Neutrophil (primary cell): ENCODE measurements around the gene FNBP1.
"Not testable (repeated sequence)": the region's sequence is repeated elsewhere in the genome, so short reads cannot be mapped to it uniquely, and the experiment has no call there.

Experiments
- H3K27ac ChIP-seq: fragments of 200-600 bp; sonication (generic); 2 replicates; pipeline ENCODE4 v1.5.1; 2016; ENCODE audit warnings: mild to moderate bottlenecking, moderate library complexity
- H3K27me3 ChIP-seq: fragments of 200-600 bp; sonication (generic); 2 replicates; pipeline ENCODE4 v1.6.0; 2016; ENCODE audit warnings: mild to moderate bottlenecking
- H3K36me3 ChIP-seq: fragments of 200-600 bp; sonication (generic); 2 replicates; pipeline ENCODE4 v1.5.1; 2017
- H3K4me1 ChIP-seq, 2 experiments: fragments of 200-600 bp in 1 of 2; sonication (generic) in 1 of 2; 1 replicate in 1 of 2; 2 replicates in 1 of 2; pipeline versions ENCODE4 v1.5.1 to v1.6.1; 2013 to 2016; ENCODE audit warnings: low read depth in 1 of 2, low read length in 1 of 2, mild to moderate bottlenecking in 1 of 2, moderate library complexity in 1 of 2; ENCODE audit not compliant: control insufficient read depth in 1 of 2, insufficient read depth in 1 of 2
- H3K4me3 ChIP-seq, 2 experiments: fragments of 200-600 bp in 1 of 2; sonication (generic) in 1 of 2; 1 replicate in 1 of 2; 2 replicates in 1 of 2; pipeline ENCODE4 v1.5.1; 2013 to 2016; ENCODE audit warnings: low read depth in 1 of 2, low read length in 1 of 2, mild to moderate bottlenecking in 1 of 2, moderate library complexity in 1 of 2
- H3K9me3 ChIP-seq: fragments of 200-600 bp; sonication (generic); 2 replicates; pipeline ENCODE4 v1.5.1; 2016
- CTCF ChIP-seq: fragments of 200-600 bp; sonication (generic); IDR thresholded peaks from 2 replicates; pipeline ENCODE4 v1.5.1; 2016; ENCODE audit warnings: antibody characterized with exemption

Gene FNBP1

GRCh38 chr9:130024597-130024994 is 18.4 kb downstream of the FNBP1 start:
- Histone ChIP-seq H3K4me3 (no peak overlapping the region), H3K36me3 (no peaks in the 10 kb centered on the region), H3K9me3 (no peaks in the 10 kb centered on the region), H3K27me3 (no peaks in the 10 kb centered on the region), H3K27ac (peak overlapping the region; percentile 58), H3K4me1 (peaks cover 63 to 69% of the 10 kb centered on the region in 2 experiments)
- no peak for TF ChIP-seq CTCF

- no peaks in the 10 kb centered on the region for H3K36me3 ChIP-seq
- no peak for TF ChIP-seq CTCF
- no peak overlapping the region for H3K4me3 ChIP-seq
- peaks cover 58 to 64% of the 10 kb centered on the region in 2 experiments for H3K4me1 ChIP-seq
- H3K27ac ChIP-seq: peak overlapping the region; percentile 58
- H3K27me3 ChIP-seq: no peaks in the 10 kb centered on the region
- no peaks in the 10 kb centered on the region for H3K9me3 ChIP-seq
These were observed 18.9 kb downstream of the FNBP1 start for GRCh38 chr9:130023994-130024596.

- H3K9me3 ChIP-seq: no peaks in the 10 kb centered on the region
- TF ChIP-seq CTCF: no peak
- no peak overlapping the region for H3K4me3 ChIP-seq
- no peaks in the 10 kb centered on the region for H3K27me3 ChIP-seq
- H3K4me1 ChIP-seq: peaks cover 50 to 56% of the 10 kb centered on the region in 2 experiments
- peak overlapping the region; percentile 58 for H3K27ac ChIP-seq
- H3K36me3 ChIP-seq: no peaks in the 10 kb centered on the region
These were observed 19.7 kb downstream of the FNBP1 start for GRCh38 chr9:130023144-130023787.

GRCh38 chr9:130022566-130023143 is 20.3 kb downstream of the FNBP1 start:
- no peaks in the 10 kb centered on the region for H3K27me3 ChIP-seq
- peaks cover 46 to 50% of the 10 kb centered on the region in 2 experiments for H3K4me1 ChIP-seq
- TF ChIP-seq CTCF: no peak
- no peak overlapping the region for H3K4me3 ChIP-seq
- peak overlapping the region; percentile 58 for H3K27ac ChIP-seq
- H3K36me3 ChIP-seq: no peaks in the 10 kb centered on the region
- H3K9me3 ChIP-seq: no peaks in the 10 kb centered on the region

GRCh38 chr9:130021842-130022241 is 21.1 kb downstream of the FNBP1 start:
- H3K4me1 ChIP-seq: peaks cover 38 to 42% of the 10 kb centered on the region in 2 experiments
- H3K27me3 ChIP-seq, H3K9me3 ChIP-seq, H3K4me3 ChIP-seq, H3K36me3 ChIP-seq: not testable (repeated sequence)
- H3K27ac ChIP-seq: peak overlapping the region; percentile 1

GRCh38 chr9:130021123-130021522 is 21.9 kb downstream of the FNBP1 start:
- Histone ChIP-seq H3K4me3 (no peak overlapping the region), H3K4me1 (peaks cover 30 to 34% of the 10 kb centered on the region in 2 experiments), H3K27ac (peak overlapping the region; percentile 1), H3K27me3 (no peaks in the 10 kb centered on the region), H3K9me3 (no peaks in the 10 kb centered on the region), H3K36me3 (no peaks in the 10 kb centered on the region)
- no peak for TF ChIP-seq CTCF
